ENCODE results near the gene TCP1. TPM values are rescaled to one million over a fixed set of nuclear protein-coding genes. Genes with fewer than 3 reads are reported as not detected.

TCP1 gene
- total and polyA plus RNA-seq, 2 experiments from 2014 or later, result 190 to 260 TPM

- Histone ChIP-seq H3K36me3 (ENCODE audit: low read depth) (peaks cover 18% of the 10 kb centered on the region; the same call in 1 of the 2 replicates), H3K79me2 (ENCODE audit: insufficient read depth) (peaks cover 5% of the 10 kb centered on the region; the same call in 1 of the 2 replicates), H3K9ac (peak overlapping the region; percentile 87), H3K4me2 (ENCODE audit: unreplicated experiment) (peak overlapping the region; percentile 91), H3K27me3 (replicated peaks; ENCODE audit: insufficient read depth) (no peaks in the 10 kb centered on the region), H3K4me1 (ENCODE audit: insufficient read depth) (peaks cover 34% of the 10 kb centered on the region), H2AFZ (peak overlapping the region; percentile 78), H4K20me1 (ENCODE audit: insufficient read depth) (no peaks in the 10 kb centered on the region), H3K4me3 (peak overlapping the region; percentile 84), H3K9me2 (ENCODE audit: insufficient read depth) (no peaks in the 10 kb centered on the region), H3F3A (ENCODE audit: insufficient read depth) (peaks cover 44% of the 10 kb centered on the region), H3K9me3 (ENCODE audit: low read depth) (no peaks in the 10 kb centered on the region), H3K27ac (peak overlapping the region; percentile 88)
- 4 to 6% methylated on average over 31 to 35 of the region's 45 CpGs for WGBS, 2 experiments (ENCODE audit: low coverage in 1 of 2, low lambda C conversion rate in 2 of 2, missing lambda C conversion rate in 2 of 2)
- DNase-seq, result peak; percentile 61
- TF ChIP-seq EZH2 (IDR thresholded peaks at IDR 0.05; ENCODE audit: insufficient read depth, poor library complexity, severe bottlenecking) (no peak), EZH2phosphoT487 (IDR thresholded peaks at IDR 0.05; ENCODE audit: insufficient read depth, low read depth) (no peak)
- in situ Hi-C loops (cut with MboI), result no loop called here
Observed at GRCh38 chr6:159761129-159761872, 28.1 kb downstream of the TCP1 start.

DNA sequence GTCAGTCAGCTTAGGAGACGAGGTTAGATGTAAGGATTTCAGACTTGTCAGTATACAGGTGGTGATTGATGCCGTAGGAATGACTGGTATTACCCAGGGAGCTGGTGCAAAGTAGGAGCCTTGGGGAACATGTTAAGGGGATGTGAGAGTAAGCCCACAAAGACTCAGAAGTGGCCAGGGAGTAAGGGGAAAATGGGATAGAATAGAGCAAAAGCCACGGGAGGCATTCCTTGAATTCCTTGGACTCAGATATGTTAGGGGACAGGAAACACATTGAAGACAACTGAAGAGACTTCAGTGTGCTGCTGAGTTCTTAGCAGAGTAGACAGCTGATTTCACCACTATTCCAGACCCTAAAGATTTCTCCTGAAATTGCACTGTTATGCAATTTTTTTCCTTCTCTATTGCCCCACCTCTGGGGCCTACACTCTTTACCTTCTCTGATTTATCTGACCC lies 28.8 kb downstream of the TCP1 start:
- Histone ChIP-seq H3K36me3 (ENCODE audit: low read depth) (peaks cover 24% of the 10 kb centered on the region), H2AFZ (no peak overlapping the region), H3K79me2 (ENCODE audit: insufficient read depth) (peaks cover 10% of the 10 kb centered on the region; the same call in 1 of the 2 replicates), H3K9me2 (ENCODE audit: insufficient read depth) (no peaks in the 10 kb centered on the region), H3K27ac (peak overlapping the region; percentile 88), H3K9ac (peak overlapping the region; percentile 87), H3K4me2 (ENCODE audit: unreplicated experiment) (peak overlapping the region; percentile 91), H3F3A (ENCODE audit: insufficient read depth) (peaks cover 51% of the 10 kb centered on the region), H3K27me3 (replicated peaks; ENCODE audit: insufficient read depth) (no peaks in the 10 kb centered on the region), H3K9me3 (ENCODE audit: low read depth) (no peaks in the 10 kb centered on the region), H3K4me1 (ENCODE audit: insufficient read depth) (peaks cover 34% of the 10 kb centered on the region), H3K4me3 (peak overlapping the region; percentile 84), H4K20me1 (ENCODE audit: insufficient read depth) (no peaks in the 10 kb centered on the region)
- in situ Hi-C loops (cut with MboI), result no loop called here
- DNase-seq, result peak; percentile 53
- TF ChIP-seq EZH2phosphoT487 (IDR thresholded peaks at IDR 0.05; ENCODE audit: insufficient read depth, low read depth) (no peak), EZH2 (IDR thresholded peaks at IDR 0.05; ENCODE audit: insufficient read depth, poor library complexity, severe bottlenecking) (no peak)
- WGBS, 2 experiments (ENCODE audit: low coverage in 1 of 2, low lambda C conversion rate in 2 of 2, missing lambda C conversion rate in 2 of 2), result 37 to 43% methylated on average over 3 of the region's 3 CpGs

- no peak overlapping the region for H3K4me3 ChIP-seq
- no peak overlapping the region for H3K4me2 ChIP-seq (ENCODE audit: unreplicated experiment)
- TF ChIP-seq EZH2phosphoT487 (IDR thresholded peaks at IDR 0.05; ENCODE audit: insufficient read depth, low read depth) (no peak), EZH2 (IDR thresholded peaks at IDR 0.05; ENCODE audit: insufficient read depth, poor library complexity, severe bottlenecking) (no peak)
- 73 to 80% methylated on average over 2 of the region's 2 CpGs for WGBS, 2 experiments (ENCODE audit: low coverage in 1 of 2, low lambda C conversion rate in 2 of 2, missing lambda C conversion rate in 2 of 2)
- H3K27me3 ChIP-seq (replicated peaks; ENCODE audit: insufficient read depth), result no peaks in the 10 kb centered on the region
- peaks cover 29% of the 10 kb centered on the region for H3K36me3 ChIP-seq (ENCODE audit: low read depth)
- H3K27ac ChIP-seq, result peak overlapping the region; percentile 88
- no peaks in the 10 kb centered on the region for H3K9me2 ChIP-seq (ENCODE audit: insufficient read depth)
- DNase-seq, result peak; percentile 5
- no peaks in the 10 kb centered on the region for H3K9me3 ChIP-seq (ENCODE audit: low read depth)
- peaks cover 34% of the 10 kb centered on the region for H3K4me1 ChIP-seq (ENCODE audit: insufficient read depth)
- no peak overlapping the region for H2AFZ ChIP-seq
- peaks cover 61% of the 10 kb centered on the region for H3F3A ChIP-seq (ENCODE audit: insufficient read depth)
- in situ Hi-C loops (cut with MboI), result no loop called here
- no peaks in the 10 kb centered on the region for H4K20me1 ChIP-seq (ENCODE audit: insufficient read depth)
- no peak overlapping the region for H3K9ac ChIP-seq
- peaks cover 19% of the 10 kb centered on the region for H3K79me2 ChIP-seq (ENCODE audit: insufficient read depth)
Observed at GRCh38 chr6:159759645-159760044, 29.8 kb downstream of the TCP1 start.

DNA sequence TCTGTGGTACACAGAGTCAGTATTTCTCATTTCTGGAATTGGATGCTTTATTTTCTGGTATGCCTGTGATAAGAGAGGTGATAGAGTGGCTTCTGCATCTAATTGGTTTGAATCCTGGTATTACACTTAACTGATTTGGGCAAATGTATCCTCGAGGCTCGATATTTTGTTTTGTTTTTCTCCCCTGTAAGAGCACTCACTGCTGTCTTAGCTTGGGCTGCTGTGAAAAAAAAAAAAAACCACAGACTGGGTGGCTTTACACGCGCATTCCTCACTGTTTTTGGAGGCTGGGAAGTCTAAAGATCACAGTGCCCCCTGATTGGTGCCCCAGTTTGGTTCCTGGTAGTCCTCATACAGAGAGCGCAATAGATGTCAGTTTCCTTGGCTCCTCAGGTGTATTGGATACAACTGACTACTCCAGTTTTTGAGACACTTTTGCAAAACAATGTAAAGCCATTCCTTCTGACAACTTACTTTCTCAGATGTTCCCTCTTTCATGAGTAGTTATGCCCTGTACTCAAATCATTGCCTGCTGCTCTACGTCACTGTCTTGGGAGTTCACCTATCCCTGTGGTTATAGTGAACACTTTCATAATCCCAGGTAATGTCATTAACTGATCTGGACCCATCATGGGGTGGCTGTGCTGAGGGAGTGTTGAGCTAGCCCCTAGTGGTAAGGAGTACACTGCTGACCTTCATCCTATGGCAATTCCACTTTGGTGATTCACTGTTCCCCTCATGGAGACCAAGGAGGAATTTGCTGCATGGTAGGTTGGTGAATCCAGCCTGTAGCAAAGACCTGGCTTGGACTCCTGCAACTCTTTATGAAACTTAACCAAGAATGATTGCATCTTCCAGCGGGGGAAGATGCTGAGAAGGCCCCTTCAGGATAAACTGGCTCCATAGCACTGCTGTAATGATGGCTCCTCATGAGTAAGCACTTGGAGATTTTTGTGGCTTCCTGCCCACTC lies 31.1 kb downstream of the TCP1 start:
- WGBS, 2 experiments (ENCODE audit: low coverage in 1 of 2, low lambda C conversion rate in 2 of 2, missing lambda C conversion rate in 2 of 2), result 84 to 87% methylated on average over 7 of the region's 7 CpGs
- Histone ChIP-seq H3K27ac (peak overlapping the region; percentile 88), H3K79me2 (ENCODE audit: insufficient read depth) (peaks cover 33% of the 10 kb centered on the region), H3K36me3 (ENCODE audit: low read depth) (peaks cover 35% of the 10 kb centered on the region), H2AFZ (no peak overlapping the region), H4K20me1 (ENCODE audit: insufficient read depth) (no peaks in the 10 kb centered on the region), H3K27me3 (replicated peaks; ENCODE audit: insufficient read depth) (no peaks in the 10 kb centered on the region), H3K4me1 (ENCODE audit: insufficient read depth) (peaks cover 34% of the 10 kb centered on the region), H3K9ac (no peak overlapping the region), H3K4me2 (ENCODE audit: unreplicated experiment) (no peak overlapping the region), H3K9me2 (ENCODE audit: insufficient read depth) (no peaks in the 10 kb centered on the region), H3K9me3 (ENCODE audit: low read depth) (no peaks in the 10 kb centered on the region), H3K4me3 (no peak overlapping the region), H3F3A (ENCODE audit: insufficient read depth) (peaks cover 71% of the 10 kb centered on the region)
- peak; percentile 75 for DNase-seq
- TF ChIP-seq EZH2phosphoT487 (IDR thresholded peaks at IDR 0.05; ENCODE audit: insufficient read depth, low read depth), result no peak
- no peak for TF ChIP-seq EZH2 (IDR thresholded peaks at IDR 0.05; ENCODE audit: insufficient read depth, poor library complexity, severe bottlenecking)
- in situ Hi-C loops (cut with MboI), result no loop called here

All from GM23248 (cell line).